HG03521 (cell line): ENCODE data around the gene KRT8.

Experiments
- ATAC-seq: cut with Tn5 transposase; IDR thresholded peaks from one replicate; pipeline ENCODE4 v1.9.1; 2021; ENCODE audit warnings: mild to moderate bottlenecking, moderate library complexity; ENCODE audit not compliant: unreplicated experiment

Gene KRT8

GRCh38 chr12:52925717-52926595 lies 21.1 kb upstream of the KRT8 start:
- no peak for ATAC-seq

- ATAC-seq: no peak
These were observed 20.2 kb upstream of the KRT8 start for GRCh38 chr12:52924764-52925716.

GRCh38 chr12:52921488-52922165 lies 16.8 kb upstream of the KRT8 start:
- no peak for ATAC-seq

GRCh38 chr12:52920937-52921336 lies 16.1 kb upstream of the KRT8 start:
- no peak for ATAC-seq

- ATAC-seq: no peak
These were observed 13.9 kb upstream of the KRT8 start for GRCh38 chr12:52918784-52919183.

GRCh38 chr12:52918351-52918750 lies 13.5 kb upstream of the KRT8 start:
- ATAC-seq: no peak

- no peak for ATAC-seq
These were observed 12.9 kb upstream of the KRT8 start for GRCh38 chr12:52917800-52918199.

GRCh38 chr12:52916216-52916615 lies 11.3 kb upstream of the KRT8 start:
- ATAC-seq: no peak

- ATAC-seq: no peak
These were observed 10.8 kb upstream of the KRT8 start for GRCh38 chr12:52915637-52916036.

- ATAC-seq: no peak
These were observed 9.8 kb upstream of the KRT8 start for GRCh38 chr12:52914576-52915121.

- ATAC-seq: no peak
These were observed 8.6 kb upstream of the KRT8 start for GRCh38 chr12:52913431-52913821.

GRCh38 chr12:52912711-52913430 lies 8.0 kb upstream of the KRT8 start:
- no peak for ATAC-seq

GRCh38 chr12:52910248-52910883 lies 5.5 kb upstream of the KRT8 start:
- no peak for ATAC-seq

GRCh38 chr12:52909796-52910195 lies 4.9 kb upstream of the KRT8 start:
- no peak for ATAC-seq

GRCh38 chr12:52909331-52909730 lies 4.5 kb upstream of the KRT8 start:
- ATAC-seq: no peak

GRCh38 chr12:52907092-52907810 lies 2.4 kb upstream of the KRT8 start:
- no peak for ATAC-seq

- ATAC-seq: no peak
These were observed 1.3 kb upstream of the KRT8 start for GRCh38 chr12:52906191-52906601.

- no peak for ATAC-seq
These were observed 894 bp downstream of the KRT8 start for GRCh38 chr12:52903855-52904508.
